Stimulated activated CD4-positive, alpha-beta T cell treated with anti-CD3 and anti-CD28 coated beads, Interleukin-12 subunit alpha, Interleukin-12 subunit beta, amount 100 ng/mL, for 24 hours (primary cell): Measurements from ENCODE around the gene ABCA4.

Experiments used
- DNase-seq, 2 experiments: peaks; one replicate each; pipeline ENCODE4 v3.0.0-alpha.2; 2020; ENCODE audit warnings: low read depth in 2 of 2

Gene ABCA4

DNA sequence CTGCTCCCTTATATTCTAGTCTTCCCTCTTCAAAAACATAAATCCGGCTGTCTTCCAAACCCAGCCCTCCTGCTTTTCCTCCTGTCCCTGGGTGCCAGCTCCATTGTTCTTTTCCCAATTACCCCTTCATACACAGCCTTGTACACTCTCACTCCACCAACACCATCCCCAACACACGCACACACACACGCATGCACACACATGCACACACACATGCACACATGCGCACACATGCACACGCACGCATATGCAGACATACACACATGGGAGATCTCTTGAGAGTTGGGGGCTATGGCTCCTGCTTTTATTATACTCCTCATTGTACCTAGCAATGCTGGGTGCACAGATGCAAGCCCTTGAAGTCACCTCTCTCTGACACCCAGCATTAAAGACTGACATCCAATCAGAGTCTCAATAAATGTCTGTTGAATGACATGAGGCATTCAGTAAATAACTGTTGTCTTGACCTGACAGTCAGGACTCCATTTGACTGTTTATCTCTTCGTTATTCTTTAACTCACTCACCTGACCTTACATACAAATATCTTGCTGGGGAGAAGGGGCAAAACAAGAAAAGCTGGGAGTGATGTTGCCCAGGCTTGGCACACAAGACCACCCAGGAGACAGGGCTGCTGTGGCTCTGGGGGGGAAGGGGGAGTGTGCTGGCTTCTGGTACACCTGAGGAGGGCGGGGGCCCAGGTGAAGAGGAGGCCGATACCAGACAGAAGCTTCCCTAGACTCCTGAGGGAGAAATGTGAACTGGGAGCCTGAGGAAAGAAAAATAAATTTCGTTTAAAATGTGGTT, 16.0 kb downstream of the ABCA4 start:
- DNase-seq = no peak

- DNase-seq = no peak
These were observed 16.7 kb downstream of the ABCA4 start for GRCh38 chr1:94104127-94104684.

DNA sequence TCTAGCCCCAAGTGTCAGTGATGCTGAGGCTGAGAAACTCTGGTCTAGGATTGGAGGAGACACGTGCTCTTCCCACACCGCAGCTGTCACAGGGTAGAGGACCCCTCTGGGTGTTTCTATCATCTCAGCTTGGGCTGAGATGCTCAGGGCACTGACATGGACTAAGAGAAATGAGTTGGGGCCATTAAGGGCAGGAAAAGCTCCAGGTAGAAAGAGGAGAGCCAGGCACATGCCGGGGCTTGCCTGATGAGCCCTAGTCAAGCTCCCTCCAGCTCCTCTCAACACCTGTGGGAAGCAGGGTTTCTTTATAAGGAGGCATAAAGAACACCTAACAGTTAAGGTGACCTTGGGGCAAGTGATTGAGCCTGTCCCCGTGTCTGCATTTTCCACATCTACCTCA, 17.3 kb downstream of the ABCA4 start:
- DNase-seq = no peak

GRCh38 chr1:94101613-94102525, 19.1 kb downstream of the ABCA4 start:
- no peak for DNase-seq

GRCh38 chr1:94100785-94101612, 19.9 kb downstream of the ABCA4 start:
- DNase-seq = no peak

DNA sequence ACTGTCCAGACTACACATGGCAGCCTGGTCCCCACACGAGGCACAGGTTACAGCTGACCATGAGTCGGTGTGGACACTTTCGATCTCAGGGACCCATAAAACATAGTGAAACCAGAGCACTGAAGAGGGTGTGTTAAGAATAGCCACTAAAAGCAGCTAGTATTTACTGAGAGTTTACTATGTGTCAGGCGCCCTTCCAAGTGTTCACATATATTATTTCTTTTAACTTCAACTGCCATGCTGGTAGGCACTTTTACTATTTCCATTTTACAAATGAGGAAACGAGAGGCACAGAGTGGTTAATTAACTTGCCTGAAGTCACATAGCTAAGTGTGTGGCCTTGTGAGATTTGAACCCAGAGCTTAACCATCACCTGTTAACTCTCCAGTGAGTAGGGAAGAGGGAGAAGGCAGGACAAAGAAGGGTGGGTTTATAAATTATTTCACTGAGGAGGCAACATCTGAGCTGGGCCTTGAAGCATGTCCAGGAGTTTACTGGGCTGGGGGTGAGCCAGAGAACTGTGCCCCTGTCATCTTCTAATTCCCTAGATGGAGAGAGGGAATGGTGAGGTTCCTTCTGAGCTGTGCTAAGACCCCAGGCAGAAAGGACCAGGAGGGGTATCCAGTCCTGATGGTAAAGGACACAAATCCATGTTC, 20.7 kb downstream of the ABCA4 start:
- DNase-seq = no peak

DNA sequence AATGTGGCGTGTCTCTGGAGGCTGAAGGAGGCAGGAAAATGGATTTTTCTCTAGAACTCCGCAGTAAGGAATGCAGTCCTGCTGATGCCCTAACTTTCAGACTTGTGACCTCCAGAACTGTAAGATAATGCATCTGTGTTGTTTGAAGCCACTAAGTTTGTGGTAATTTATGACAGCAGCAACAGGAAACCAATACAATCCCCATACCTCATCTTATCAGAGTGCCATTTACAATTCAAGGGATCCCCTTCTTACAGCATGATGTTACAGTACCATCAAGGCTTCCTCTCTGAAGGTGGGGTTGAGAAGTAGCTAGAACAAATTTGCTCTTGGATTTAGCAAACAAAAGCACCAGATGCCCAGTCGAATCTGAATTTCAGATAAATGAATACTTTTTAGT, 21.6 kb downstream of the ABCA4 start:
- DNase-seq = no peak

DNA sequence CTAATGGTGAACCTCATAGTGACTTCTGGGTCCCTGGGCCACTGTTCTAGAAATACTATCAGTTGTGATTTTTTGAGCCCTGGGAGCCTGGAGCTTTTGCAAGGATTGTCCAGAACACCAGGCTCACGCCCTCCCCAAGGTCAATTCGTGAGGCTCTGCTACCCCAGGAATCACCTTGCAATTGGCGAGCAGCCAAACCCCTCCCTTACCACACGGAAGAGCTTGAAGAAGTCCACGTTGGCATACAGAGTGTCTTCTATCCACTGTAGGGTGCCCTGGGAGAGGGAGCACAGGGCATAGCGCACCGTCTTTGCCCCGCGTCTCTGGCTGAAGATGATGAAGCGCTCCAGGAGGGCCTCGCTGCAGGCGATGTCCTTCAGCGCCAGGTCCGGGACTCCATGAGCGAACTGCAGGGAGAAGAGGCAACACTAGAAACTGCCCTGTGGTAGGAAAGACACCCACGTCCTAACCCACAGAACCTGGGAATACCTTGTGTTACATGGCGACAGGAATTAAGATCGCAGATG, 22.3 kb downstream of the ABCA4 start:
- DNase-seq = no peak

DNA sequence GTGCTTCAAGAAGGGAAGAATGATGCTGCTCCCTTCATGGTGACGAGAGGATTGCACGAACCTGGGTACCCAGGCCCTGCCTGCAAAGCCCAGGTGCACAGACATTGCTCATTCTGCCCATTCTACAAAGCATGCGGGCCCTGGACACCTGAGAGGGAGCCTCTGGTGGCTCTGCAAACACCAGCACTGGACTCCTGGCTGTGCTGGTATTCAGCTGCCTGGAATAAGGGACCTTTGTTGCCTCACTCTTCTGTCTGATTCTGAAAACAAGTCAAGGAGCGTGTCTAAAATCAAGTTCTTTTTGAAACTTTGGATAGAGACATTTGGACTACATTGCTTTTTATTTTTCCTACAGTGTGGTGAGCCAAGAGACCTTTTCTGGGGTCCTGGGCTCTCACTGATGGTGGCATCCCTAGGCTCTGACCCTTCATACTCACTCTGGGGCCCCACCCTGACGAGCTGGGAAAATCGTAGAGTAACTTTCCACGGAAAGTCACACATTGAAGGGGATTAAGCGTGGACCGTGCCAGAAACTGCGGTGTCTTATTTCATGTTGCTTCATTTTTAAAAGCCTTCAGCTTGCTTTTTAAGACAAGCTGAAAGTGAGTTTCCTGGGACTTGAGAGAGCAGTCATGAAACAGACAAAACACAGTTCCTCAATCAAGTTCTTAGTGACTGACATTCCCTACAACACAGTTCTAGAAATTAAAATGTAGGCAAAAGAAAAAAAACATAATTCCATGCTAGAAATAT, 24.0 kb downstream of the ABCA4 start:
- DNase-seq = no peak

DNA sequence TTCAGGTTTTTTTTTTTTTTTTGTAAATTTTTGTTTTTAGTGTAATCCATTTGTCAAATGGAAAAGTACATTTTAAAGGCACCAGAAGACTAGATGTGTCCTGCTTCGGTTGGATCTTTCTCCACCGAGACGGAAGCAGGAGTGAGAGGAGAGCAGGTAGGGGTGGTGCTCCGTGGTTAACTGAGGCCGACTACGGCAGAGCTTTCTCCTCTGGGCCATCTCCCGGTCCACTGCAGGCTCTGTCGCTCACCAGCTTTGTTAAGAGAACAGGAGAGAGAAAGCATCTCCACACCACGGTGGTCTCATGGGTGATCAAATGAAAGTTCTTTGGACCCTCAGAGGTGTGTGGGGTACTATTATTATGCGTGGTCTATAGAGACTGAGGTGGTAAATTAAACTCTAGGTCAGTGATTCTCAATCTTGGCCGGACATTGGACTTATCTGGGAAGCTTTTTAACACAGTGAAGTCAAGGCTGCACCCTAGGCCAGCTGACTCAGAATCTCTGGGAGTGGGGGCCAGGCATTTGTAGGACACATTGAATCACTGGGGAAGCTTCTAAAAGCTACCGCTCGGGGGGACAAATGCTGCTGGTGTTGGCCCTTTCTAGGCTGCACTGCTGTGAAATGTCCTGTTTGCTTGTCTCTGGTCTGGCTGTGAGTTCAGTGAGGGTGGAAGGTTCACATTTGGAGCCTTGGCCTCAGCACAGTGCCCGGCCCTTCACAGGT, 25.0 kb downstream of the ABCA4 start:
- DNase-seq = no peak

GRCh38 chr1:94095112-94095637, 25.8 kb downstream of the ABCA4 start:
- DNase-seq = no peak

GRCh38 chr1:94094469-94095111, 26.4 kb downstream of the ABCA4 start:
- no peak for DNase-seq

DNA sequence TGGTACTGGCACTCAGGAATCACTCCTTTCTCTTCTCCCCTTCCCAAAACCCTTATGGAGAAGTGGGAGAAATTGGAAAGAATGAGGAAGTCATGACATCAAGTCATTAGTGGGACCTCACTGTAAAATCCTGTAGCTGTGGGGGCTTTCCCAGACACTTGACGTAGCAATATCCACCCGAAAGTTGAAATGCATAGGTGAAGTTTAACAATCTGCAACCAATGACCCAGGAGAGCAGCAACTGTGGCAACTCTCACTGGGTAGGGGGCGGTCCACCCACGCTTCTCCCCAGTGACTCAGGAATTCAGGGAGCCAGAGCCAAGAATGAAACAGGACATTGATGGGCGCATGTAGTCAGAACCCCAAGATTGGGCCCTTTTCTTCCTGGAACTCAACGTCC, 27.0 kb downstream of the ABCA4 start:
- no peak for DNase-seq

DNA sequence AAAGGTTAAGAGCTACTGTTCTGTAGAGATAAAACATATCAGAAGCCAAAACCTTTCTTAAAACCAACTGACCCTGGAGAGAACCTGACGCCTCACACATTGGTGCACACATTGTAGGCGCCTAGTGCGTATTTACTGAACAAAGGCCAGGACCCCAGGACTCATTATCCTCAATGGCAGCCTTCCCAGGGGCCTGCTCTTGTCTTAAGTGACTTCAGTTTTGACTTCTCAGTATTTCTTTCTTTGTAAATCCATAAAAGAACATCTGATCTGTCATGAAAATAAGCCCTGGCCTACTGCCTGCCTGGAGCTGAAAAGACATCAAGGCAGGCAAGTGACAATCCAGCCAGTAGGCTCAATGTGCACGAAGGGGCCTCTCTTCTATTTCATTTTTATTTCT, 27.6 kb downstream of the ABCA4 start:
- no peak for DNase-seq

DNA sequence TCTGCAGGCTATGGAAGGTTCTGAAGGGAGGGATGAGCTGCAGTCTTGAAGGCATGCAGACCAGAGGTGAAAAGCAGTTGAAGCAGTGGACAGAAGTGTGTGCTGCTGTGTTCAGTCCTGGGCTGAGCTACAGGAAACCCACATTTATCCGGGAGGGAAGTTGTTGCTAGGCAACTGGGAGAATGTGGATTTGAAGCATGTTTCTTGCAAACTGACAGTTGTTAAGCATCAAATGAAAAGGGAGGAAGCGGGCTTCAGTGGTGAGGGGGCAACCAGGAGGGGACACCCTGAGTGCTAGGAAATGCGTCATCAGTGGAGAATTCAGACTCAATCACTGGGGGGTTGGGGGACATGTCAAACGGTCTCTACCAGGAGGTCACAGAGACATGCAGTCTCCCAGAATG, 28.7 kb downstream of the ABCA4 start:
- no peak for DNase-seq

- DNase-seq = no peak
These were observed 30.2 kb downstream of the ABCA4 start for GRCh38 chr1:94090761-94091160.

DNA sequence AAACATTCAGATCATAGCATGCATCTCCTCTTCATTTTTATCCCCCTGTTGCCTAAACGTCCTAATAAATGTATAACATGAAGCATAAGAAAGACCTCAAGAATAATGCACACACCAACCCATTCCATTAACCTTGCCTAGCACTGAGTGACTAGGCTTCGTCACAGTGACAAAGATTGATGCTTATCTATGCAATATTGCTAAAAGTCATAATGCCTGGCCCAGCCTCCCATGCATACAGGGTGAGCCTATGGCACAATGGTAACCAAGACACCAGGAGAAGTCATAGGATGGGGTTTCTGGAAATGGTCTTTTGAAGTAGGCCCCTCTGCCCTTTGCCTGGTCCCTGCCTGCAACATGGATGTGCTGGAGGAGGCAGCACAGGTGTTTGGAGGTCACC, 33.8 kb downstream of the ABCA4 start:
- DNase-seq = no peak

DNA sequence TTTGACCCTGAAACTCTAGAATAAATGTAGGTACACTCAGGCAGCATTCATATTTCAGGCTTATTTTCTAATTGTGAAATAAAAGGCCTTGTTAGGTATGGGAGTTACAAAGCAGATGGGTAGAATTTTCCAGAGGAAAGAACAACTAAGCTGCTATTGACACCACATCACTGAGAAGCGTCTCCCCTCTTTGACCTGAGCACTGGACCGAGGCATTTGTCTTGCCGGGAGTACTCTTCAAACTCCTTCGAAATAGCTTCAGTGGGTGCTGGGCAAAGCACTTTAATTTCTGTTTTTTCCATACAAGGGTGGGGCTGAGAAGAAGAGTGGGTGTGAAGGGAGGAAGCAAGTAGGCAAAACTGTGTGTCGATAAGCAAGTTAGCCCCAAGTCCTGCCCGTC, 36.4 kb downstream of the ABCA4 start:
- no peak for DNase-seq

- no peak for DNase-seq
These were observed 36.9 kb downstream of the ABCA4 start for GRCh38 chr1:94084085-94084484.
